HUES64 (cell line): ENCODE measurements around the gene ANTXR2.

Experiments used
- H3K27ac ChIP-seq: 2 replicates; pipeline ENCODE4 v1.7.0; 2013; ENCODE audit warnings: low read depth, low read length, inconsistent platforms
- H3K27me3 ChIP-seq: 2 replicates; pipeline ENCODE4 v1.6.1; 2013; ENCODE audit warnings: mild to moderate bottlenecking, low read length; ENCODE audit not compliant: insufficient read depth
- H3K36me3 ChIP-seq: 2 replicates; pipeline ENCODE4 v1.6.1; 2013; ENCODE audit warnings: mild to moderate bottlenecking, low read length; ENCODE audit not compliant: insufficient read depth
- H3K4me1 ChIP-seq: 2 replicates; pipeline ENCODE4 v1.6.1; 2013; ENCODE audit warnings: mild to moderate bottlenecking, low read length, moderate library complexity; ENCODE audit not compliant: insufficient read depth
- H3K4me3 ChIP-seq: 2 replicates; pipeline ENCODE4 v1.5.1; 2013; ENCODE audit warnings: mild to moderate bottlenecking, low read length, moderate library complexity
- H3K9ac ChIP-seq: 2 replicates; pipeline ENCODE4 v1.6.1; 2013; ENCODE audit warnings: mild to moderate bottlenecking, low read depth, low read length
- H3K9me3 ChIP-seq: 2 replicates; pipeline ENCODE4 v1.6.1; 2013; ENCODE audit warnings: low read depth, low read length; ENCODE audit not compliant: insufficient read depth
- WGBS: fragments of 150-250, 120-280 bp; methylation state at CpG from one replicate; pipeline ENCODE4 v1.1.7; 2013; ENCODE audit warnings: missing lambda C conversion rate; 5-methylcytosine and 5-hydroxymethylcytosine counted together

The ANTXR2 gene

DNA sequence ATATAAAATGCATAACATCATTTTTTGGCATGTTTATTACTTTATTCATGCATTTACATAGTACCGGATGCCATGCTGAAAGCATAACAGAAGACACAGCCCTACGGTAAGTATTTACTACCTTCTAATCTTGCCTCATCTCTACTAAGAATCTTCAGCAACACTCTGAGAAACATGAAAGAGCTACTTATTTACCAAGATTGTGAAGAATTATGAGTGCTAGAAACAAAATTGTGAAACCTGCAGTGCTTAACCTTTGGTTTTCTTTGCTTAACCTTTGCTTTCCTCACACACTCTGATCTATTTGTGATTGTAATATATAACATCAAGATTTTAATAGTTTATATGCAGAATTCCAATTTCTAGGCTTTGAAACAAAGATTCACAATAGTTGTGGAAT is 7.4 kb downstream of the ANTXR2 start:
- no peak overlapping the region for H3K27ac ChIP-seq
- peaks cover 8% of the 10 kb centered on the region; the same call in 1 of the 2 replicates for H3K27me3 ChIP-seq
- H3K9me3 ChIP-seq = no peaks in the 10 kb centered on the region
- no peak overlapping the region for H3K9ac ChIP-seq
- H3K4me3 ChIP-seq = no peak overlapping the region
- H3K4me1 ChIP-seq = no peaks in the 10 kb centered on the region; the same call in 1 of the 2 replicates
- H3K36me3 ChIP-seq = peaks cover 14% of the 10 kb centered on the region; the same call in 1 of the 2 replicates
- WGBS = 96% methylated on average over 2 of the region's 2 CpGs

DNA sequence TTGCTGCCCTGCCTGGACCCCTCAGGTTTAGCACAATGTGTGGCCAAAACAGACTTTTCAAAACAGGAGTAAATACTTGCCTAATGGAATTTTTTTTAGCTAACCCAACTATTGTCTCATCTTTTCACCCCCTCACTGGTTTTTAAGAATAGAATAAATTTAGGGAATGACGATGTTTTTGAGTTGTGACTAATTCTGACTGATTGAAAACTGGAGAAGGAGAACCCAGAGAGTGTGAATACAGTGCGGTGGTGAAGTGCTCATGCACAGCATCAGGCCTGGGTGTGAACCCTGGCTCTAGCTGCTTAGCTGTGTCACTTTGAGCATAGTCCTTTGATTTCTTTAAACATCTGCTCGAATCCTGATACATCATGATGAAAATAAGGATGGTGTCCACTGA is 10.5 kb downstream of the ANTXR2 start:
- H3K4me3 ChIP-seq = no peak overlapping the region
- H3K4me1 ChIP-seq = no peaks in the 10 kb centered on the region
- WGBS = 93% methylated on average over 3 of the region's 3 CpGs
- H3K27me3 ChIP-seq = no peaks in the 10 kb centered on the region
- no peaks in the 10 kb centered on the region for H3K9me3 ChIP-seq
- H3K27ac ChIP-seq = no peak overlapping the region
- H3K36me3 ChIP-seq = 0 out of 2 replicates have a peak, but pooled peaks cover 10% of the 10 kb centered on the region
- H3K9ac ChIP-seq = no peak overlapping the region

DNA sequence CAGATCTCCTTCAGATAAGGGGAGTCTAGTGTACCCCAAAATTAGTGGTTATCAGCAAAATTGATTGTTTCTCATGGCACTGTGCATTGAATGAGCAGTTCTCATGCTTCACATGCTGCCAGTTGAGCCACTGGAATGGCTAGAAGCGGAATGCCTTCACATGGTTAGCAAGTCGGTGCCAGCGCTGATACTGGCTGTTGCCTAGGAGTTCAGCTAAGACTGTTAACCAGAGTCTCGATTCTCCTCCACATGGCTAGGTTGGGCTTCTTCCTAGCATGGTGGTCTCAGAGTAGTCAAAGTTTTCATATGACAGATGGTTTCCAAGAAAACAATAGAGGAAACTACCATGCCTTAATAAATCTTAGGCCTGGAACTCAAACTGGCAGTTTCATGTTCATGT is 12.2 kb downstream of the ANTXR2 start:
- WGBS = 99% methylated on average over 4 of the region's 4 CpGs
- Histone ChIP-seq H3K4me1 (no peaks in the 10 kb centered on the region), H3K4me3 (no peak overlapping the region), H3K9me3 (no peaks in the 10 kb centered on the region), H3K27ac (no peak overlapping the region), H3K36me3 (no peaks in the 10 kb centered on the region), H3K9ac (no peak overlapping the region), H3K27me3 (no peaks in the 10 kb centered on the region)

DNA sequence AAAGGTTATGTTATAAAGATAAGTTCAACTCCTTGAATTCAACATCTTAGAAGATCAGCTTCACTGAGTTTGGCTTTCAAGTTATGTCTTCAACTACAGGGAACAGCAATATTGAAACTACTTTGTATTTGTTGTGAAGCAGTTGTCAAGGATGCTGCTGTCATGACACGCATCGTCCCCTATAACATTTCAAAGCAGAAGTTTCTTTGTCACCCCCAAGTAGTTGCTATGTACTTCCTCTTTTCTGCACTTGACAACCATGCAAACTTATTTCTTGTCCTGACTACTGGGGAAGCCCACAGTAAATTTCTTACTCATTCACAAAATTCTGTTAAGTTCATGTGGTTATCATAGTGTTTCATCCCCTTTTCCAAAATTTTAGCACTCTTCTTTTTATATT is 14.3 kb downstream of the ANTXR2 start:
- H3K27me3 ChIP-seq = no peaks in the 10 kb centered on the region
- H3K4me1 ChIP-seq = no peaks in the 10 kb centered on the region
- no peaks in the 10 kb centered on the region for H3K9me3 ChIP-seq
- WGBS = 94% methylated on average over 2 of the region's 2 CpGs
- peaks cover 5% of the 10 kb centered on the region; the same call in 1 of the 2 replicates for H3K36me3 ChIP-seq
- no peak overlapping the region for H3K4me3 ChIP-seq
- no peak overlapping the region for H3K27ac ChIP-seq
- H3K9ac ChIP-seq = no peak overlapping the region

DNA sequence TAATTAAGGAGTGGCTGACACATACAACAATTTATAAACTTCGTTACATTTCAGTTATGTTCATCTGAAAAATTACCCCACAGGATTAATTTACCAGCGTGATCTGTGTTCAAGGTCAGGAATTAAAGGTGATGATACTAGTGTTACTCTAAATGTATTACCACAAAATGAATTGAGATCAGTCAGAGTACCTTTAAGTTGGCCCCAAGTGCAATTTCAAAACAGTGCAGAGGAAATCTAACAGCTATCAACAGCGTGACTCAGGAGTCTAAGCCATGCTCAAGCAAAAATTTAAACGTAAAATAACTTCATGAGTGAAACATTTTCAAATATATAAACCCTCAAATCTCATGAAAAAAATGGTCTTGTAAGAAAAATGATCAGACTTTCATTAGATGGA is 18.7 kb downstream of the ANTXR2 start:
- no peak overlapping the region for H3K9ac ChIP-seq
- no peak overlapping the region for H3K4me3 ChIP-seq
- H3K9me3 ChIP-seq = no peaks in the 10 kb centered on the region
- WGBS = 98% methylated on average over 3 of the region's 4 CpGs
- H3K27me3 ChIP-seq = no peaks in the 10 kb centered on the region
- peaks cover 5% of the 10 kb centered on the region; the same call in 1 of the 2 replicates for H3K36me3 ChIP-seq
- H3K27ac ChIP-seq = no peak overlapping the region
- peaks cover 17% of the 10 kb centered on the region for H3K4me1 ChIP-seq

DNA sequence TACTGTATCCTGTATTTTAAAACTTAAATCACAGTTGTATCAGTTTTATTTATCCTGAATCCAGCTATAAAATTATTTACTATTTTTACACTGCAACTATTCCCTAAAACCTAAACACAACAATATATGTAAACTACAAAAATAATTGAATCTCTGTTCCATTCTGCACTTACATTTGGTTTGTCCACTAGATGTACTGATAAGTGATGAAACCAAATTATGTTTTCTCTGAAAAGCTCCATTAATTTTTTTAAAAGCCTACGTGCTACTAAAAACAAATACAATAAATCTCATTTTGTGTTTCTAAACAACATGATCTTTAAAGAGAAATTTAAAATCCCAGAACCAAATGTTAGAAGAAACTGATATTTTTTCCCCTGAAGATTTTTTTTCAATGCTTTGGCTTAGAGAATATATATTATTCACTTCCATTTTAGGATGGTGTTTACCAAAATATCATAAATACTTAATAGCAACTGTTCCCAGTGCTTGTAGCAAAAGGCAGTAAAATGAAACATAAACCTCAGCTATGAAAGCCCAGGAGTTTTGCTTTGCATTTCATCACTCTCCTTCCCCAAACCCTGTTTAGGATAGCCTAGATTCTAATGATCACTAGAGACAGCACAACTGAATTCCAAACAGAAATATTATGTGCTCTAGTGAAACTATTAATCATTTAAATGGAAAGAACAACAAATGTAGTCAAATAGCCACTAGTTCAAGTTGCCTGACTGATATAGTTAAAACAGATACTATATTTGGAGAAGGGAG is 19.7 kb downstream of the ANTXR2 start:
- 71% methylated on average over 1 of the region's 1 CpG for WGBS
- H3K27ac ChIP-seq = no peak overlapping the region
- no peak overlapping the region for H3K9ac ChIP-seq
- peaks cover 22% of the 10 kb centered on the region for H3K4me1 ChIP-seq
- H3K36me3 ChIP-seq = peaks cover 5% of the 10 kb centered on the region; the same call in 1 of the 2 replicates
- H3K4me3 ChIP-seq = no peak overlapping the region
- H3K27me3 ChIP-seq = no peaks in the 10 kb centered on the region
- no peaks in the 10 kb centered on the region for H3K9me3 ChIP-seq

DNA sequence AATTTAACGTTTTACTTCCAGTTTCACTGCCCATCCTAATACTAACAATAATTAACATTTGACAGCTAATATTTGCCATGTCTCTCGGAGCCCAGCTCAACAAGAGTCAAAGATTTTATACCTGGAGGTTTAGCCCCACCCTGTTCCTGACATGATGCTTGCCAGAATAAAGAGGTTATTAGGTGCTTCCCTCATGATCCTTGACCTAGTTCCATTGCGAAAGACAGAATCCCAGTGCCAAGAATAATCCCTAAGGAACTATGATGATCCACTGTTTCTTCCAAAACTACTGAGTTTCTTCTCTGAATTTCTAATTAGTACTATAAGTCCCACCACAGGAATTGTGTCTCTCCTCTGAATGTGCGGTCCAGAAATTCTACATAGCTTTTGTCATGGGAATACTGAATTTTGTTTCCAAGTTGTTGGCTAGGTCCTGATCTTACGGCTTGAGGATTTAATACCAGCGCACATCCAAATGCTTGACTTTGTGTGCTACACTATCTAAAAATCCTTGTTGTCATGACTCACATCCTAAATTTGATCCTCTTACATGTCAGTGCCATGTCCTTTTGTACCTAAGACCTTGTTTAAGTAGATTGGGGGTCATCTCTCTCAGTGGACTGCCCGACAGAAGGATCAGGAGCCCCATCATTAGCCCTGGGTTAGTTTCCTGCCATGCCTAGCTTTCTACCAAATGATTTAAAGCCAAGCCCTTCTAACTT is 23.1 kb downstream of the ANTXR2 start:
- no peaks in the 10 kb centered on the region for H3K9me3 ChIP-seq
- WGBS = 87% methylated on average over 7 of the region's 7 CpGs
- no peak overlapping the region for H3K27ac ChIP-seq
- no peaks in the 10 kb centered on the region for H3K27me3 ChIP-seq
- no peak overlapping the region for H3K4me3 ChIP-seq
- peaks cover 2% of the 10 kb centered on the region; the same call in 1 of the 2 replicates for H3K36me3 ChIP-seq
- H3K9ac ChIP-seq = no peak overlapping the region
- peaks cover 22% of the 10 kb centered on the region for H3K4me1 ChIP-seq

DNA sequence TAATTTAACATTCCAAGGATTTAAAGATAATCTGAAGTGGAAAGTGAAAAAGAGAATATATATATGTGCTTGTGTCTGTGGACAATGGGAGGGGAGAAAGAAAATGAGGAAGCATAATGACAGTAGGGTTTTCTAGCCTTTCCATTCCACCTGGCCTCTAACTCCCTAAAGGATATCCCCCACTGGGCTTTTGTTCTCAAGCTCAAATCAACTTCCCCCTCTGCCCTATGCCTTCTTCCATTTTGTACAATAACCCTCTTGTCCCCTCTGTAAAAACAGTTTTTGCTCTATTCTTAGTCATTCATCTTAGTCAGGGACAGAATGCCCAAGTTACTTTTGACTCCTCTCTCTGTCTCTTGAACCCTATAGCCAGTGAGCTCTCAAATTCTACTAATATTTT is 23.6 kb downstream of the ANTXR2 start:
- Histone ChIP-seq H3K9ac (no peak overlapping the region), H3K9me3 (no peaks in the 10 kb centered on the region), H3K4me3 (no peak overlapping the region), H3K27me3 (no peaks in the 10 kb centered on the region), H3K4me1 (peaks cover 22% of the 10 kb centered on the region), H3K36me3 (no peaks in the 10 kb centered on the region; the same call in 1 of the 2 replicates), H3K27ac (no peak overlapping the region)

DNA sequence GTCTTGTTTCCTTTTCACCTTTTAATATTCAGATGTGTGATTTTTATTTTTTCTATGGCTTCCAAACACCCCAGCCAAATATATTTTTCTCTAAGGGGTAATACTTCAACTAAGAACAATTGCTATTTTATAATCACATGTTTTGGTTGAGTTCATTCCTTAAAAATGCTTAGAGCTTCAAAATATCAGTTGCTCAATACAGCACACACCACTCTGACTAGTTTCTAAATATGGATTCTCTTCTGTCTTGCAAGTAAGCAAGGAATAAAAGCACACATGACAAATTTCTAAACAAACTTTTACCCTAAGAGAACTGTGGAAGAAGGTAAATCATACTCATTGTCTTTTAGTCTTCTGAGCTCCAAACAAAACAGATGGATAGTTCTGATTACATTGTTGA is 27.2 kb downstream of the ANTXR2 start:
- Histone ChIP-seq H3K27ac (no peak overlapping the region), H3K9ac (no peak overlapping the region), H3K4me1 (peaks cover 12% of the 10 kb centered on the region; the same call in 1 of the 2 replicates), H3K4me3 (no peak overlapping the region), H3K27me3 (no peaks in the 10 kb centered on the region), H3K9me3 (no peaks in the 10 kb centered on the region), H3K36me3 (no peaks in the 10 kb centered on the region)

DNA sequence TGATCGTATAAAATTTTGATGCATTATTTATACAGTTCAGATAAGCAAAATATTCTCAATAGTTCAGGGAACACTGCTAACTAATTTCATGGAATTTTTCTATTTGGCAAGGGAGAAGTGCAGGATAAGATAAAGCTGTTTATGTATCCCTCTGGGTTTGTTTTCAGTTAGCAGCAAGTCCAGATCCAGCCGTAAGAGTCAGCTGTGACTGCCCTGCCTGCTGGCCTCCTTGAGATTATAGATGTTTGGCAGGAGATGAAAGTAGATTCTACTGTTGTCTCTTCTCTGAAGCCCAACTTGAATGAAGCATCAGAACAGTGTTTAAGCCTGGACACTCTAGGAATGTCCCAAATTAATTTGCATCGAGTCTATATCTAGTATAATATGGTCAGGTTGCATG is 29.5 kb downstream of the ANTXR2 start:
- H3K36me3 ChIP-seq = no peaks in the 10 kb centered on the region
- no peak overlapping the region for H3K4me3 ChIP-seq
- WGBS = 92% methylated on average over 2 of the region's 3 CpGs
- no peak overlapping the region for H3K27ac ChIP-seq
- H3K9me3 ChIP-seq = no peaks in the 10 kb centered on the region
- no peak overlapping the region for H3K9ac ChIP-seq
- H3K27me3 ChIP-seq = no peaks in the 10 kb centered on the region
- H3K4me1 ChIP-seq = no peaks in the 10 kb centered on the region

DNA sequence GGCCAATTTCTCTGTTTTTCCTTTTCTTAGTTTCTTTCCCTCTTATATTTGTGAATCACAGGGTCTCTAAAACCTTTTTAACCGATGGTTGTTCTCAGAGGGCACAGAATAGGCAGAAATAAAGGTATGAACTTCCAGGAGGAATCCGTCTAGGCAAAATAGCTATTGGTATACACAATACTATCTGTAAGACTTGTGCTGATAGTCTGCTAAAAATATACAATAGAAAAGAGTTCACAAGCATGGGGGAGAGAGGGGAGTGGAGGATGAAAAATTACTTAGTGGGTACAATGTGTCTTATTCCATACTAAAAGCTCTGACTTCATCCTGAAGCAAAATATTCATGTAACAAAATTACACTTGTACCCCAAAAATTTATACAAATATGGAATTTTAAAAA is 30.2 kb downstream of the ANTXR2 start:
- no peaks in the 10 kb centered on the region for H3K27me3 ChIP-seq
- H3K27ac ChIP-seq = no peak overlapping the region
- no peak overlapping the region for H3K4me3 ChIP-seq
- H3K36me3 ChIP-seq = no peaks in the 10 kb centered on the region
- H3K4me1 ChIP-seq = no peaks in the 10 kb centered on the region
- H3K9ac ChIP-seq = no peak overlapping the region
- H3K9me3 ChIP-seq = no peaks in the 10 kb centered on the region
- 93% methylated on average over 2 of the region's 2 CpGs for WGBS
